Right atrium auricular region (tissue), 2 donors: ENCODE measurements around the gene CD300LG. TPM values are rescaled to one million over a fixed set of nuclear protein-coding genes. Genes with fewer than 3 reads are reported as not detected.

Experiments used
- DNase-seq: peaks from one replicate; pipeline ENCODE4 v3.0.0-alpha.2; 2019; ENCODE audit warnings: low spot score
- H3K27ac ChIP-seq, 2 donors: fragments of 200-600 bp; sonication (generic); 1 replicate in 1 of 2; 2 replicates in 1 of 2; pipeline ENCODE4 v1.5.1; 2016 to 2019
- H3K27me3 ChIP-seq, 2 donors: fragments of 200-600 bp; sonication (generic); one replicate each; pipeline versions ENCODE4 v1.5.1 to v1.6.0; 2017 to 2019
- H3K36me3 ChIP-seq: fragments of 200-600 bp; sonication (generic); one replicate; pipeline ENCODE4 v1.5.1; 2016
- H3K4me1 ChIP-seq, 2 donors: fragments of 200-600 bp; sonication (generic); one replicate each; pipeline versions ENCODE4 v1.5.1 to v1.6.0; 2017 to 2019
- H3K4me3 ChIP-seq, 2 donors: fragments of 200-600 bp; sonication (generic); 1 replicate in 1 of 2; 2 replicates in 1 of 2; pipeline ENCODE4 v1.5.1; 2017 to 2019; ENCODE audit warnings: mild to moderate bottlenecking in 1 of 2, moderate library complexity in 1 of 2
- H3K9me3 ChIP-seq, 2 donors: fragments of 200-600 bp; sonication (generic); one replicate each; pipeline ENCODE4 v1.5.1; 2019
- CTCF ChIP-seq, 2 donors: fragments of 200-600 bp; sonication (generic); IDR thresholded peaks; one replicate each; pipeline ENCODE4 v1.5.1; 2019; ENCODE audit warnings: antibody characterized with exemption in 2 of 2
- total RNA-seq, 2 donors: library from RNA; depleted of rRNA; stranded (reverse); fragments of >200 nt; gene quantifications; one replicate each; pipeline ENCODE4 v1.1.0, GENCODE V29; 2016

CD300LG gene
- total RNA-seq, 2 donors from 2014 or later, result 11.8 to 30.4 TPM

DNA sequence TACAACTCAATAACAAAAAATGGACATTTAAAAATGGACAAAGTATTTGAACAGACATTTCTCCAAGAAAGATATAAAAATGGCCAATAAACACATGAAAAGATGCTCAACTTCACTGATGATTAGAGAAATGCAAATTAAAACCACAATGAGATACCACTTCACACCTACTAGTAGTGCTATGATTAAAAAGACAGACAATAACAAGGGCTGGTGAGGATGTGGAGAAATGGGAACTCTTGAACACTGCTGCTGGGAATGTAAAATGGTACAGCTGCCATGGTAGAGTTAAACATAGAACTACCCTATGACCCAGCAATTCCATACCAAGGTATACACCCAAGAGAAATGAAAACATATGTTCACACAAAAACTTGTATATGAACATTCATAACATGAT, 41.9 kb upstream of the CD300LG start:
- TF ChIP-seq CTCF (IDR thresholded peaks at IDR 0.05), result no peak
- Histone ChIP-seq H3K4me1 (no peaks in the 10 kb centered on the region), H3K36me3 (peaks cover 94% of the 10 kb centered on the region), H3K9me3 (no peaks in the 10 kb centered on the region), H3K27ac (no peak overlapping the region), H3K27me3 (no peaks in the 10 kb centered on the region), H3K4me3 (no peak overlapping the region)
- no peak for DNase-seq

DNA sequence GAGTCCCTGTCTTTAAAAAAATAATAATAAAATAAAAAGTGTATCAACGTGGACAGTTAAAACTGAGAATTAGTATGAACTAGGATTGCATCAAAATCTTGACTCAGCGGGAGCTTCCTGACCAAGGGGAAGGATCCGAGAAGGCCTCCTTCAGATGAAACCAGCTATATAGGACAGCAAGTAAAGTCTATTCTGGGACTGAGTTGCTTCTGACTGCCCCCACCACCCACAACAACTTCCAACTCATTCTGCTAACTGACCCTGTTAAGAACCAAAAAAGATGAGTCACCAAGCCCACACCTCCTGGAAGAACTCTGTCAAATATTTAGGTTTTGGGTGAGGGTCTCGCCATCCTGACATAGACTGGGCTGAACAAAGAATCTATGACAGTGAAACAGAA, 38.9 kb upstream of the CD300LG start:
- H3K4me3 ChIP-seq, result no peak overlapping the region
- H3K27me3 ChIP-seq, result no peaks in the 10 kb centered on the region
- no peaks in the 10 kb centered on the region for H3K4me1 ChIP-seq
- DNase-seq, result no peak
- H3K9me3 ChIP-seq, result no peaks in the 10 kb centered on the region
- TF ChIP-seq CTCF (IDR thresholded peaks at IDR 0.05), result no peak
- H3K27ac ChIP-seq, result no peak overlapping the region
- peaks cover 95% of the 10 kb centered on the region for H3K36me3 ChIP-seq

DNA sequence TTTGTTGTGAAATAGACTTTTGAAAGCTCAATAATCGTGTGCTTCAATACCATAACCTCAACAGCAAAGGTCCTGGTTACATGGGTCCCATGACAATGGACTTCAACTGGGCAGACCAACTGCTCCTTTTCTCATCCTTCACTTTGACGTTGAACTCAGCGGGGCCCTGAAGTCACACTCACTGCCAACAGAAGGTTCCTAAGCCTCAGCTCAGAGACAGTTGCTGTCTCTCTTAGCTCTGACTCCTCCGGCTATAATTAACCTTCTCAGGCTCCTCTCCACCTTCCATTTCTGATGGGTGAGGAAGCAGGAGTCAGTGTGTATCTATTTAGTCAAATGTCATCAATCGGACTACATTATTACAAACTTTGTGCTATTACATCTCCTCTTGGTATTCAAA, 37.9 kb upstream of the CD300LG start:
- Histone ChIP-seq H3K36me3 (peaks cover 96% of the 10 kb centered on the region), H3K4me1 (no peaks in the 10 kb centered on the region), H3K27me3 (no peaks in the 10 kb centered on the region), H3K9me3 (no peaks in the 10 kb centered on the region), H3K4me3 (no peak overlapping the region), H3K27ac (no peak overlapping the region)
- DNase-seq, result no peak
- TF ChIP-seq CTCF (IDR thresholded peaks at IDR 0.05), result no peak

- Histone ChIP-seq H3K36me3 (peaks cover 98% of the 10 kb centered on the region), H3K27ac (no peak overlapping the region)
- DNase-seq, result no peak
Measured at GRCh38 chr17:43810226-43810715, 36.7 kb upstream of the CD300LG start.

GRCh38 chr17:43810823-43811222, 36.2 kb upstream of the CD300LG start:
- no peak for DNase-seq

More at GRCh38 chr17:43810226-43810715, 36.7 kb upstream of the CD300LG start:
- Histone ChIP-seq H3K9me3 (no peaks in the 10 kb centered on the region), H3K4me3 (no peak overlapping the region), H3K27me3 (no peaks in the 10 kb centered on the region), H3K4me1 (no peaks in the 10 kb centered on the region)
- no peak for TF ChIP-seq CTCF (IDR thresholded peaks at IDR 0.05)

More at GRCh38 chr17:43810823-43811222, 36.2 kb upstream of the CD300LG start:
- Histone ChIP-seq H3K4me1 (no peaks in the 10 kb centered on the region), H3K4me3 (no peak overlapping the region), H3K9me3 (no peaks in the 10 kb centered on the region), H3K36me3 (peaks cover 98% of the 10 kb centered on the region), H3K27ac (no peak overlapping the region), H3K27me3 (no peaks in the 10 kb centered on the region)
- TF ChIP-seq CTCF (IDR thresholded peaks at IDR 0.05), result no peak
